ENCODE data around the gene GFOD1.
A peak's percentile ranks its signal among the peaks of the same experiment; 100 is the strongest.

GRCh38 chr6:13486679-13487121, 700 bp downstream of the GFOD1 start:
- TF ChIP-seq FOS (IDR thresholded peaks at IDR 0.05; ENCODE audit: low read depth, low read length): no peak
- no peak for TF ChIP-seq CTCF (conservative IDR thresholded peaks at IDR 0.05; ENCODE audit: low read depth, low read length)
- TF ChIP-seq POLR2A (IDR thresholded peaks at IDR 0.05; ENCODE audit: low read depth, low read length): no peak
- TF ChIP-seq RFX5 (IDR thresholded peaks at IDR 0.05; ENCODE audit: low read depth, low read length): no peak
- no peak for TF ChIP-seq SMC3 (IDR thresholded peaks at IDR 0.05; ENCODE audit: low read depth, low read length)
- TF ChIP-seq BHLHE40 (IDR thresholded peaks at IDR 0.05; ENCODE audit: low read depth, low read length): no peak
- no peak for TF ChIP-seq USF2 (IDR thresholded peaks at IDR 0.05; ENCODE audit: low read depth, low read length)
- no peak for TF ChIP-seq MAFK (IDR thresholded peaks at IDR 0.05; ENCODE audit: low read depth, low read length)
- TF ChIP-seq RAD21 (IDR thresholded peaks at IDR 0.05; ENCODE audit: low read length): no peak
- TF ChIP-seq CEBPB (IDR thresholded peaks at IDR 0.05; ENCODE audit: low read depth, low read length): peak; percentile 18; the same call in 1 of the 2 replicates
